Transverse colon (tissue), 4 donors: ENCODE measurements around the gene C12orf56. TPM values are rescaled to one million over a fixed set of nuclear protein-coding genes. Genes with fewer than 3 reads are reported as not detected.
"Not testable (repeated sequence)": the region's sequence is repeated elsewhere in the genome, so short reads cannot be mapped to it uniquely, and the experiment has no call there.

Experiments
- DNase-seq: peaks from one replicate; pipeline ENCODE4 v3.0.0-alpha.2; 2019
- H3K27ac ChIP-seq, 4 donors: fragments of 200-600 bp; sonication (generic); 2 replicates each; pipeline ENCODE4 v1.5.1; 2016 to 2018; ENCODE audit warnings: inconsistent platforms in 4 of 4
- H3K27me3 ChIP-seq: fragments of 200-600 bp; sonication (generic); 2 replicates; pipeline ENCODE4 v1.5.1; 2017; ENCODE audit warnings: inconsistent platforms
- H3K36me3 ChIP-seq, 4 donors: fragments of 200-600 bp; sonication (generic); 2 replicates each; pipeline ENCODE4 v1.5.1; 2017 to 2019; ENCODE audit warnings: inconsistent platforms in 4 of 4
- H3K4me1 ChIP-seq, 4 donors: fragments of 200-600 bp; sonication (generic); 2 replicates each; pipeline ENCODE4 v1.5.1; 2017 to 2020; ENCODE audit warnings: inconsistent platforms in 4 of 4
- H3K4me3 ChIP-seq, 4 donors: fragments of 200-600 bp; sonication (generic); 1 replicate in 1 of 4; 2 replicates in 3 of 4; pipeline versions ENCODE4 v1.5.1 to v1.6.1; 2017 to 2019; ENCODE audit warnings: inconsistent platforms in 4 of 4
- H3K9me3 ChIP-seq, 2 donors: fragments of 200-600 bp; sonication (generic); 2 replicates each; pipeline ENCODE4 v1.5.1; 2017 to 2019; ENCODE audit warnings: inconsistent platforms in 2 of 2
- EP300 ChIP-seq: sonication (generic); formaldehyde crosslinking; IDR thresholded peaks from one replicate; pipeline ENCODE4 v1.6.1; 2017; ENCODE audit warnings: antibody characterized with exemption, low read depth
- POLR2A ChIP-seq: fragments of 450-650 bp; IDR thresholded peaks from one replicate; pipeline ENCODE4 v1.6.1; 2016; ENCODE audit warnings: antibody characterized with exemption, mild to moderate bottlenecking, moderate library complexity
- POLR2AphosphoS5 ChIP-seq, 3 donors: sonication (generic); formaldehyde crosslinking; IDR thresholded peaks; one replicate each; pipeline ENCODE4 v1.6.1; 2016; ENCODE audit warnings: antibody characterized with exemption in 3 of 3
- WGBS, 2 donors: methylation state at CpG; one replicate each; pipeline ENCODE4 v1.1.5; 2018; ENCODE audit warnings: low coverage in 1 of 2; 5-methylcytosine and 5-hydroxymethylcytosine counted together
- in situ Hi-C, 4 donors: fragments of 200-750 bp; cut with MboI; loops; one replicate each; pipeline versions ENCODE4 v1.15.0 to v1.15.1; 2017; ENCODE audit warnings: low sequenced_read_pairs in 3 of 4, low pct_ligation_motif_present in 1 of 4, low pct_unique_long_range_greater_than_20kb in 1 of 4
- intact Hi-C: fragments of 100-400 bp; cut with DNase I; formaldehyde crosslinking; loops from one replicate; pipeline ENCODE4 v1.15.1; 2023; ENCODE audit warnings: low total_unique reads
- total RNA-seq, 4 donors: library from RNA; depleted of rRNA; stranded (reverse); fragments of >200 nt; gene quantifications; one replicate each; pipeline ENCODE4 v1.1.0, GENCODE V29; 2016
- TF ChIP-seq, protein P1 (sequence below), 5 experiments: fragments of 200-600 bp in 3 of 5; fragments of 450-650 bp in 2 of 5; sonication (generic) in 3 of 5; IDR thresholded peaks; 1 replicate in 2 of 5; 2 replicates in 3 of 5; pipeline ENCODE4 v1.5.1; 2016 to 2017; ENCODE audit warnings: antibody characterized with exemption in 5 of 5, inconsistent platforms in 3 of 5, mild to moderate bottlenecking in 2 of 5, moderate library complexity in 1 of 5

Gene C12orf56
- total RNA-seq, 4 donors from 2014 or later: 0.32 to 0.41 TPM; not detected in 2

DNA sequence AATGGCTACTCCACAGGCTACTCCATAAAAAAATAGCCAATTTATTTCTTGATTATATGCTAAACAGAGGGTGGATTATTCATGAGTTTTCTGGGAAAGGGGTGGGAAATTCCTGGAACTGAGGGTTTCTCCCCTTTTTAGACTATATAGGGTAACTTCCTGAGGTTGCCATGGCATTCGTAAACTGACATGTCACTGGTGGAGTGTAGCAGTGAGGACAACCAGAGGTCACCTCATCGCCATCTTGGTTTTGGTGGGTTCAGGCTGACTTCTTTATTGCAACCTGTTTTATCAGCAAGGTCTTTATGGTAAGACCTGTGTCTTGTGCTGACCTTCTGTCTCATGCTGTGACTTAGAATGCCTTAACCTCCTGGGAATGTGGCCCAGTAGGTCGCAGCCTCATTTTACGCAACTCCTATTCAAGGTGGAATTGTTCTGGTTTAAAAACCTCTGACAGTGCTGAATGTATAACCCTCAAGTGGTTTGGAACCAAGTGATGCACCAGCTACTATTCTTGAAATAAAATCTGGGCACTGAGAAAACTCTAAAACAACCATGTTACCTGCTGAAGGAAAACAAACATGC, 27.7 kb downstream of the C12orf56 start:
- in situ Hi-C loops (no loop called here), intact Hi-C loops (no loop called here)
- no peak overlapping the region for H3K4me3 ChIP-seq
- H3K36me3 ChIP-seq: no peaks in the 10 kb centered on the region
- H3K9me3 ChIP-seq: no peaks in the 10 kb centered on the region
- 86 to 89% methylated on average over 4 of the region's 4 CpGs for WGBS, 2 donors
- TF ChIP-seq POLR2AphosphoS5 (IDR thresholded peaks at IDR 0.05) (no peak), EP300 (no peak), POLR2A (no peak)
- TF ChIP-seq, protein P1, sequence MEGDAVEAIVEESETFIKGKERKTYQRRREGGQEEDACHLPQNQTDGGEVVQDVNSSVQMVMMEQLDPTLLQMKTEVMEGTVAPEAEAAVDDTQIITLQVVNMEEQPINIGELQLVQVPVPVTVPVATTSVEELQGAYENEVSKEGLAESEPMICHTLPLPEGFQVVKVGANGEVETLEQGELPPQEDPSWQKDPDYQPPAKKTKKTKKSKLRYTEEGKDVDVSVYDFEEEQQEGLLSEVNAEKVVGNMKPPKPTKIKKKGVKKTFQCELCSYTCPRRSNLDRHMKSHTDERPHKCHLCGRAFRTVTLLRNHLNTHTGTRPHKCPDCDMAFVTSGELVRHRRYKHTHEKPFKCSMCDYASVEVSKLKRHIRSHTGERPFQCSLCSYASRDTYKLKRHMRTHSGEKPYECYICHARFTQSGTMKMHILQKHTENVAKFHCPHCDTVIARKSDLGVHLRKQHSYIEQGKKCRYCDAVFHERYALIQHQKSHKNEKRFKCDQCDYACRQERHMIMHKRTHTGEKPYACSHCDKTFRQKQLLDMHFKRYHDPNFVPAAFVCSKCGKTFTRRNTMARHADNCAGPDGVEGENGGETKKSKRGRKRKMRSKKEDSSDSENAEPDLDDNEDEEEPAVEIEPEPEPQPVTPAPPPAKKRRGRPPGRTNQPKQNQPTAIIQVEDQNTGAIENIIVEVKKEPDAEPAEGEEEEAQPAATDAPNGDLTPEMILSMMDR (IDR thresholded peaks at IDR 0.05): no peak
- no peaks in the 10 kb centered on the region for H3K27me3 ChIP-seq
- DNase-seq: no peak
- no peaks in the 10 kb centered on the region for H3K4me1 ChIP-seq
- H3K27ac ChIP-seq: no peak overlapping the region

DNA sequence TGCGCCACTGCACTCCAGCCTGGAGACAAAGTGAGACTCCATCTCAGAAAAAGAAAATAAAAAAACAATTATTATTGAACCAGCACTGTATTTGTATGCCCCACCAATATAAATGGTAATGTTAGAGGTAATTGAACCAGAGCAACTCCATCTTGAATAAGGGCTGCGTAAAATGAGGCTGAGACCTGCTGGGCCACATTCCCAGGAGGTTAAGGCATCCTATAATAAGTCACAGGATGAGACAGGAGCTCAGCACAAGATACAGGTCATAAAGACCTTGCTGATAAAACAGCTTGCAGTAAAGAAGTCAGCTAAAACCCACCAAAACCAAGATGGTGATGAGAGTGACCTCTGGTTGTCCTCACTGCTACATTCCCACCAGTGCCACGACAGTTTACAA, 29.4 kb downstream of the C12orf56 start:
- 74 to 91% methylated on average over 3 of the region's 3 CpGs for WGBS, 2 donors
- intact Hi-C loops, H3K9me3 ChIP-seq, H3K4me3 ChIP-seq, in situ Hi-C loops, DNase-seq, H3K27ac ChIP-seq, H3K4me1 ChIP-seq, H3K27me3 ChIP-seq, H3K36me3 ChIP-seq: not testable (repeated sequence)

DNA sequence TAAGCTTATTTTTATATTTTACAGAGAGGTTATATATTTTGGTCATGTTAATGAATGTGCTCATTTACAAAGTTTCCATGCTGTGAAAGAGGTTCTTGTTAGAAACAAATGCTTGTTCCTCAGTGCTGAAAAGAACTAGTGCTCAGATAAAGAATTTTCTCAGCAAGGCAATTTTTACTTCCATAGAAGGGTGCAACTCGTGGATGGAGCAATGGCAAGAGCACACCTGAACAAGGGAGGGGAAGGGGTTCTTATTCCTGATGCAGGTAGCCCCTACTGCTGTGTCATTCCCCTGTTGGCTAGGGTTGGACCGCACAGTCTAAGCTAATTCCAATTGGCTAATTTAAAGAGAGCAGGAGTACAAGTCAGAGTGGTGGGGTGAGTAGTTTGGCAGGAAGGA, 34.3 kb downstream of the C12orf56 start:
- H3K27ac ChIP-seq, H3K36me3 ChIP-seq, H3K4me3 ChIP-seq, H3K4me1 ChIP-seq, in situ Hi-C loops, DNase-seq, intact Hi-C loops, H3K9me3 ChIP-seq, H3K27me3 ChIP-seq: not testable (repeated sequence)
- 78 to 100% methylated on average over 1 to 2 of the region's 2 CpGs for WGBS, 2 donors

DNA sequence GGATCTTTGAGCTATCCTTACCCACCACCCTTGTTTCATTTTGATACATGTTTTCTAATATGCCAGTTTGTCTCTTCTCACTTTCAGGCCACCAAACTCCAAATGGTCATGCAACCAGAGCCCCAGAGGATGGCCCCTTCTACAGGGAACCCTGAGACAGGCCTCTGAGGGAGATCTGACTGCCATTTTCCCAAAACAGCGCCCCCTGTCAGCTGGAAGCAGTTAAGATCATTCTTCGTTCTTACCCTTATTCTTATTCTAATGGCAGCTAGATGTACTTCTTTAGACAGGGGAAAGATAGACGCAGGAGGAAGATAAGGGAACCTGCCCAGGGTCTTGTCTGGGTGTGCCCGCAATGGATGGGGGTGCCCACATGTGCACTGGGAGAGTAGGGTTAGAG, 38.4 kb downstream of the C12orf56 start:
- 67 to 73% methylated on average over 3 to 4 of the region's 4 CpGs for WGBS, 2 donors
- intact Hi-C loops (no loop called here), in situ Hi-C loops (no loop called here)
- no peaks in the 10 kb centered on the region for H3K4me1 ChIP-seq
- TF ChIP-seq POLR2A (no peak), POLR2AphosphoS5 (IDR thresholded peaks at IDR 0.05) (no peak), EP300 (no peak)
- TF ChIP-seq, protein P1 (IDR thresholded peaks at IDR 0.05): no peak
- no peak for DNase-seq
- no peak overlapping the region for H3K27ac ChIP-seq
- no peak overlapping the region for H3K4me3 ChIP-seq
- H3K36me3 ChIP-seq: no peaks in the 10 kb centered on the region
- H3K9me3 ChIP-seq: peaks cover 0 to 3% of the 10 kb centered on the region in 2 donors
- H3K27me3 ChIP-seq: no peaks in the 10 kb centered on the region

DNA sequence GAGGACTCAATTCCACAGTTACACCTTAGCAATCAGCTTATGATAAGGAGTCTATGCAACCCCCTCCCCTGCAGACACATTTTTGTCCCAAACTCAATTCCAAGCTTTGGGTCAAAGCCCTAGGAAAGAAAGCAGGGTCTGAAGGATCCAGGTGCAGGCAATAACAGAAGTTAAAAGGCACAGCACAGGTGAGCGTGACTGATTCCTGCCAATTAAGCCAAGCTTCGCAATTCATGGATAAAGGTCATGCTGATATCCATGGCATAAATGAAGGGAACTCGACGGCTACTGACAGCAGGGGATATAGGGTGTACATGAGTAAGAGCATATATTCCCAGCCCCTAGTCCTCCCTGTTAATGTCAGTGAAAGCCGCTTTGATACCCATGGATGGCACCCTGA, 39.3 kb downstream of the C12orf56 start:
- intact Hi-C loops: no loop called here
- DNase-seq: no peak

More for the DNA sequence above, 39.3 kb downstream of the C12orf56 start:
- H3K27me3 ChIP-seq: no peaks in the 10 kb centered on the region
- H3K4me3 ChIP-seq: no peak overlapping the region
- TF ChIP-seq, protein P1 (IDR thresholded peaks at IDR 0.05): no peak
- TF ChIP-seq EP300: no peak
- no peak for TF ChIP-seq POLR2AphosphoS5 (IDR thresholded peaks at IDR 0.05)
- TF ChIP-seq POLR2A: no peak
- in situ Hi-C loops: no loop called here
- no peaks in the 10 kb centered on the region for H3K36me3 ChIP-seq
- WGBS, 2 donors: 90 to 92% methylated on average over 2 to 5 of the region's 5 CpGs
- no peak overlapping the region for H3K27ac ChIP-seq
- peaks cover 0 to 1% of the 10 kb centered on the region in 2 donors for H3K9me3 ChIP-seq
- H3K4me1 ChIP-seq: no peaks in the 10 kb centered on the region
